KOPT-K1 (cell line): ENCODE data around the gene NPVF.

ENCODE experiments used
- H3K27ac ChIP-seq: fragments of 200-600 bp; sonication (generic); 2 replicates; pipeline ENCODE4 v1.5.1; 2016; ENCODE audit warnings: antibody characterized with exemption, mild to moderate bottlenecking, low read depth, low read length; ENCODE audit not compliant: poor library complexity, severe bottlenecking
- H3K36me3 ChIP-seq: fragments of 200-600 bp; sonication (generic); 2 replicates; pipeline ENCODE4 v1.5.1; 2017; ENCODE audit warnings: antibody characterized with exemption, mild to moderate bottlenecking, low read length, moderate library complexity; ENCODE audit not compliant: insufficient read depth
- H3K9me3 ChIP-seq: fragments of 200-600 bp; sonication (generic); 2 replicates; pipeline ENCODE4 v1.5.1; 2017; ENCODE audit warnings: antibody characterized with exemption, low read length, mild to moderate bottlenecking; ENCODE audit not compliant: insufficient read depth, poor library complexity, severe bottlenecking

NPVF gene

GRCh38 chr7:25207887-25208286 is 20.4 kb downstream of the NPVF start:
- Histone ChIP-seq H3K27ac (no peak overlapping the region), H3K9me3 (peaks cover 8% of the 10 kb centered on the region), H3K36me3 (no peaks in the 10 kb centered on the region)

- Histone ChIP-seq H3K27ac (no peak overlapping the region), H3K36me3 (no peaks in the 10 kb centered on the region), H3K9me3 (peaks cover 8% of the 10 kb centered on the region)
Measured at GRCh38 chr7:25206765-25207164, 21.5 kb downstream of the NPVF start.

- H3K36me3 ChIP-seq, result no peaks in the 10 kb centered on the region
Measured at GRCh38 chr7:25196132-25196896, 32.0 kb downstream of the NPVF start.

GRCh38 chr7:25194036-25194435 is 34.2 kb downstream of the NPVF start:
- Histone ChIP-seq H3K36me3 (no peaks in the 10 kb centered on the region), H3K9me3 (peaks cover 16% of the 10 kb centered on the region), H3K27ac (no peak overlapping the region)

More at GRCh38 chr7:25196132-25196896, 32.0 kb downstream of the NPVF start:
- Histone ChIP-seq H3K27ac (no peak overlapping the region), H3K9me3 (peaks cover 16% of the 10 kb centered on the region)

- Histone ChIP-seq H3K36me3 (no peaks in the 10 kb centered on the region), H3K27ac (no peak overlapping the region), H3K9me3 (peaks cover 16% of the 10 kb centered on the region)
Measured at GRCh38 chr7:25192043-25192442, 36.2 kb downstream of the NPVF start.

- H3K9me3 ChIP-seq, result peaks cover 9% of the 10 kb centered on the region
- H3K36me3 ChIP-seq, result no peaks in the 10 kb centered on the region
- no peak overlapping the region for H3K27ac ChIP-seq
Measured at GRCh38 chr7:25189197-25189596, 39.1 kb downstream of the NPVF start.

GRCh38 chr7:25187932-25188331 is 40.4 kb downstream of the NPVF start:
- no peak overlapping the region for H3K27ac ChIP-seq
- H3K9me3 ChIP-seq, result peaks cover 9% of the 10 kb centered on the region
- no peaks in the 10 kb centered on the region for H3K36me3 ChIP-seq

GRCh38 chr7:25186436-25186835 is 41.9 kb downstream of the NPVF start:
- Histone ChIP-seq H3K27ac (no peak overlapping the region), H3K36me3 (no peaks in the 10 kb centered on the region), H3K9me3 (no peaks in the 10 kb centered on the region)

- Histone ChIP-seq H3K36me3 (no peaks in the 10 kb centered on the region), H3K27ac (no peak overlapping the region), H3K9me3 (no peaks in the 10 kb centered on the region)
Measured at GRCh38 chr7:25181532-25181931, 46.8 kb downstream of the NPVF start.

- no peaks in the 10 kb centered on the region for H3K36me3 ChIP-seq
- H3K9me3 ChIP-seq, result no peaks in the 10 kb centered on the region
- H3K27ac ChIP-seq, result no peak overlapping the region
Measured at GRCh38 chr7:25180946-25181345, 47.3 kb downstream of the NPVF start.

- H3K9me3 ChIP-seq, result no peaks in the 10 kb centered on the region
- H3K27ac ChIP-seq, result peak overlapping the region; percentile 66
- no peaks in the 10 kb centered on the region for H3K36me3 ChIP-seq
Measured at GRCh38 chr7:25180592-25180923, 47.7 kb downstream of the NPVF start.

GRCh38 chr7:25179771-25180591 is 48.3 kb downstream of the NPVF start:
- Histone ChIP-seq H3K9me3 (no peaks in the 10 kb centered on the region), H3K27ac (peak overlapping the region; percentile 66), H3K36me3 (no peaks in the 10 kb centered on the region)

- H3K27ac ChIP-seq, result peak overlapping the region; percentile 66
- no peaks in the 10 kb centered on the region for H3K9me3 ChIP-seq
- no peaks in the 10 kb centered on the region for H3K36me3 ChIP-seq
Measured at GRCh38 chr7:25179325-25179724, 49.0 kb downstream of the NPVF start.
